Endothelial cell (in vitro differentiated cells): ENCODE measurements around the gene GORASP1. TPM values are rescaled to one million over a fixed set of nuclear protein-coding genes. Genes with fewer than 3 reads are reported as not detected.
A peak's percentile ranks its signal among the peaks of the same experiment; 100 is the strongest.

Experiments
- DNase-seq: peaks from one replicate; pipeline ENCODE4 v3.0.0; 2021; ENCODE audit warnings: low spot score
- H3K27ac Mint-ChIP-seq: one replicate; pipeline ENCODE4 v1.8.0; 2021; ENCODE audit warnings: mixed read lengths, inconsistent platforms; ENCODE audit not compliant: unreplicated experiment
- H3K27me3 Mint-ChIP-seq: one replicate; pipeline ENCODE4 v1.8.0; 2021; ENCODE audit warnings: mild to moderate bottlenecking, moderate library complexity, mixed read lengths, inconsistent platforms; ENCODE audit not compliant: unreplicated experiment
- H3K36me3 Mint-ChIP-seq: one replicate; pipeline ENCODE4 v1.8.0; 2021; ENCODE audit warnings: mild to moderate bottlenecking, low read depth, mixed read lengths, inconsistent platforms; ENCODE audit not compliant: unreplicated experiment
- H3K4me1 Mint-ChIP-seq: one replicate; pipeline ENCODE4 v1.8.0; 2021; ENCODE audit warnings: mild to moderate bottlenecking, mixed read lengths, inconsistent platforms; ENCODE audit not compliant: unreplicated experiment
- H3K4me3 Mint-ChIP-seq: one replicate; pipeline ENCODE4 v1.8.0; 2021; ENCODE audit warnings: mild to moderate bottlenecking, mixed read lengths, inconsistent platforms; ENCODE audit not compliant: unreplicated experiment
- H3K9me3 Mint-ChIP-seq: one replicate; pipeline ENCODE4 v1.8.0; 2021; ENCODE audit warnings: mixed read lengths, inconsistent platforms; ENCODE audit not compliant: unreplicated experiment
- CTCF ChIP-seq: fragments of 200-600 bp; sonication (generic); IDR thresholded peaks from one replicate; pipeline ENCODE4 v1.5.0; 2021; ENCODE audit warnings: antibody characterized with exemption; ENCODE audit not compliant: unreplicated experiment
- total RNA-seq: library from RNA; stranded (reverse); fragmentation: NEBNext Ultra II Directional; extraction: Animal tissue kit (Norgen Biotek cat#: 25700); gene quantifications from one replicate; pipeline ENCODE4 v1.2.1, GENCODE V29; 2021; ENCODE audit not compliant: unreplicated experiment

The GORASP1 gene
- total RNA-seq, 1 donor from 2014 or later: 130 TPM

DNA sequence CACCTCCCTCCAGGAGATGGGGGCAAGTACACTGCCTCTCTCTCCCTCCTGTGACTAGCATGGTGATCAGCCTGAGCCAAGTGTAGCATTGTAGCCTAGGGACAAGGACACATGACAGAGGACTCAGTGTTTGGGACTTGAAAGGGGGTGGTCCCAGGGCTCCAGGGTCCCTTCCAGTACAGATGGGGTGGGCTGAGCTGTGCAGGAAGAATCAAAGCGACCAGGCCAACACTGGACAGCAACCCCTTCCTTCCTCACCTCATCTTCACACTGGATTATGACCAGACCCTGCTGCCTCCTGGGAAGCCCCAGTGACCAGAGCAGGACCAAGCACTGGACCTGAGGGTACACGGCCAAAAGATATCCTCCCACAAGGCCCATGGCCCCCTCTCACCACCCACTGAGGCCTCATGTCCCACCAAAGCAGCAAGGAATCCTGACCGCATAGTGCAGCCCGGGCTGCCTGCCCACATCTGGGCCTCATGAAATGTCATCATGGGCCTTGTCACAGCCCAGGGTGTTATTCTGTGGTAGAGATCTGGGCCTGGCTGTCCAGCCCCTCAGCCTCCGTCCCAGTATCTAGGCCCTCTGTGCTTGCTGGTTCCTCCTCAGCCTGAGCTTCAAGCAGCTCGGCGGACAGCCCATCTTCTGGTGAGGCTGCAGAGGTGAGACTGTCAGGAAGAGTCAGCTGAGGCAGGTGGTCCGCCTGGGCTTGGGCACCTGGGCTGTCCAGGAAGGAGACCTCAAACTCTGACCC lies 9.5 kb downstream of the GORASP1 start:
- H3K27me3 Mint-ChIP-seq: peaks cover 8% of the 10 kb centered on the region
- no peak overlapping the region for H3K4me3 Mint-ChIP-seq
- no peak for DNase-seq
- peak overlapping the region; percentile 59 for H3K27ac Mint-ChIP-seq
- no peak for TF ChIP-seq CTCF
- peaks cover 60% of the 10 kb centered on the region for H3K4me1 Mint-ChIP-seq
- H3K36me3 Mint-ChIP-seq: peaks cover 44% of the 10 kb centered on the region
- no peaks in the 10 kb centered on the region for H3K9me3 Mint-ChIP-seq

GRCh38 chr3:39096775-39097174 lies 10.7 kb downstream of the GORASP1 start:
- Mint-ChIP-seq H3K27me3 (peaks cover 8% of the 10 kb centered on the region), H3K36me3 (peaks cover 40% of the 10 kb centered on the region), H3K4me1 (peaks cover 50% of the 10 kb centered on the region), H3K4me3 (no peak overlapping the region), H3K9me3 (no peaks in the 10 kb centered on the region), H3K27ac (peak overlapping the region; percentile 80)
- TF ChIP-seq CTCF: no peak
- DNase-seq: no peak

- TF ChIP-seq CTCF: no peak
- Mint-ChIP-seq H3K27ac (peak overlapping the region; percentile 49), H3K4me3 (no peak overlapping the region), H3K36me3 (peaks cover 35% of the 10 kb centered on the region), H3K27me3 (peaks cover 8% of the 10 kb centered on the region), H3K9me3 (no peaks in the 10 kb centered on the region), H3K4me1 (peaks cover 50% of the 10 kb centered on the region)
- no peak for DNase-seq
These were observed 11.6 kb downstream of the GORASP1 start for GRCh38 chr3:39095778-39096177.

DNA sequence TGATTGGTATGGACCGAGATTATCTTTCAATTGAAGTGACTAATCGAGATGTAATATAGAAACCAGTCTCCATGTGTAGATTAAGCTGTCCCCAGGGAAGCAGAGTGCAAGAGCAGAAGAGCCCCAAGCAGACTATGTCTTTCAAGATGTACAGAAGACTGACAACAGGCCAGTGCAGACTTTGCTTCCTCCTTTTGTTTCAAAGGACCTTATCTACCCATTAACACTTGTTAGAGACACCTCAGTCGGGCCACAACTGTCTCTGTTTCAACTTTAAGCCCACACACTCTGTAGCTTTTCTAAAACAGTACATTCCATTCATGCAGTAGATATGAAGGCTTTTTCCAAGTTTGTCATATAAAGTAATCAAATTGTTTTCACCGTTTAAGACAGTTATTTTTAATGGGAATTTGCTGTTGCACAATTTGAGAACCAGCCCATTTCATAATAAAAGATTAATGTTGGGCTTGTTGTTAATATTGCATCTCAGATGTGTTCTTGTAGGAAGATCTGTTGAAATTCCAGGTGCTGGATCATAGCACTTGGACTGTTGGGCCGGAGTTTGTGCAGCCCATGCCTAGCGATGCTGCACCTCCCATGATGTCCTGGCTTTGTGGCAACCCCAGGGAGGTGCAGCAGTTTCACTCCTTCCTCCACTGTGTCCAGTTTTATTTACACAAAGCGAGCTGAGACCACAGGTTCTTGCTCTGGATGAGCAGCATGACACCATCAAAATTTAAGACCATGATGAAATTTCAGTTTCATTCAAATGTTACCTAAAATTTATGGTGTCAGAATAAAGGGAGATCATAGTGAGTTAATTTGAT lies 12.4 kb downstream of the GORASP1 start:
- DNase-seq: no peak
- peaks cover 8% of the 10 kb centered on the region for H3K27me3 Mint-ChIP-seq
- peaks cover 32% of the 10 kb centered on the region for H3K36me3 Mint-ChIP-seq
- H3K4me3 Mint-ChIP-seq: peak overlapping the region; percentile 49
- H3K4me1 Mint-ChIP-seq: peaks cover 47% of the 10 kb centered on the region
- peak overlapping the region; percentile 49 for H3K27ac Mint-ChIP-seq
- TF ChIP-seq CTCF: no peak
- H3K9me3 Mint-ChIP-seq: no peaks in the 10 kb centered on the region

GRCh38 chr3:39090922-39091321 lies 16.5 kb downstream of the GORASP1 start:
- TF ChIP-seq CTCF: no peak
- peaks cover 40% of the 10 kb centered on the region for H3K36me3 Mint-ChIP-seq
- H3K4me1 Mint-ChIP-seq: peaks cover 23% of the 10 kb centered on the region
- H3K27ac Mint-ChIP-seq: no peak overlapping the region
- no peaks in the 10 kb centered on the region for H3K27me3 Mint-ChIP-seq
- DNase-seq: no peak
- no peak overlapping the region for H3K4me3 Mint-ChIP-seq
- H3K9me3 Mint-ChIP-seq: no peaks in the 10 kb centered on the region
